CMK (cell line): ENCODE measurements around the gene DGKQ.

Experiments used
- DNase-seq: peaks from one replicate; pipeline ENCODE4 v3.0.0-alpha.2; 2010; ENCODE audit warnings: low read depth

The DGKQ gene

GRCh38 chr4:995311-996026 lies 22.1 kb upstream of the DGKQ start:
- no peak for DNase-seq

GRCh38 chr4:993111-994029 lies 20.0 kb upstream of the DGKQ start, which contains the start of gene SLC26A1:
Gene SLC26A1, minus strand, starts transcription at chr4:993404. Its CDS starts 1,701 bp downstream, at chr4:991703.
- DNase-seq = no peak

GRCh38 chr4:992297-993110 lies 19.1 kb upstream of the DGKQ start:
- DNase-seq = no peak

- no peak for DNase-seq
These were observed 18.3 kb upstream of the DGKQ start for GRCh38 chr4:991451-992296.

GRCh38 chr4:990746-991367 lies 17.5 kb upstream of the DGKQ start:
- no peak for DNase-seq

GRCh38 chr4:989722-990471 lies 16.5 kb upstream of the DGKQ start:
- no peak for DNase-seq

GRCh38 chr4:988726-989721 lies 15.7 kb upstream of the DGKQ start:
- no peak for DNase-seq

GRCh38 chr4:987624-988513 lies 14.5 kb upstream of the DGKQ start:
- DNase-seq = no peak

- peak; percentile 74 for DNase-seq
These were observed 13.7 kb upstream of the DGKQ start, which contains the start of gene IDUA for GRCh38 chr4:986879-987623. Gene IDUA, plus strand, starts transcription at chr4:987044. Its CDS starts 41 bp downstream, at chr4:987085.

GRCh38 chr4:986428-986878 lies 13.1 kb upstream of the DGKQ start:
- no peak for DNase-seq

GRCh38 chr4:985123-985830 lies 11.9 kb upstream of the DGKQ start:
- DNase-seq = no peak

- DNase-seq = no peak
These were observed 11.1 kb upstream of the DGKQ start for GRCh38 chr4:984336-985054.

- no peak for DNase-seq
These were observed 9.4 kb upstream of the DGKQ start for GRCh38 chr4:982814-983213.

GRCh38 chr4:982291-982690 lies 8.9 kb upstream of the DGKQ start:
- no peak for DNase-seq

GRCh38 chr4:978957-979701 lies 5.8 kb upstream of the DGKQ start:
- DNase-seq = no peak
